WTC11 (cell line): ENCODE results near the gene RNF169. TPM values are rescaled to one million over a fixed set of nuclear protein-coding genes. Genes with fewer than 3 reads are reported as not detected.

Experiments
- ATAC-seq: fragments of 200-7000 bp; cut with Tn5 transposase; 2 replicates; pipeline ENCODE4 v1.10.0; 2021; ENCODE audit warnings: mild to moderate bottlenecking, moderate library complexity
- CTCF ChIA-PET: fragments of 300-600 bp; sonication (Branson Sonifier 250); formaldehyde crosslinking; loops from one replicate; lab custom pipeline; 2021; ENCODE audit warnings: antibody characterized with exemption; lab: Charles Lee
- POLR2A ChIA-PET: fragments of 350-600 bp; sonication (Branson Sonifier 250); formaldehyde crosslinking; loops from one replicate; lab custom pipeline; 2021; ENCODE audit warnings: antibody characterized with exemption; lab: Charles Lee
- DNase-seq: peaks from one replicate; pipeline ENCODE4 v3.0.0; 2021; ENCODE audit warnings: low spot score
- H3K27ac Mint-ChIP-seq: 2 replicates; pipeline ENCODE4 v1.8.0; 2021; ENCODE audit warnings: mixed read lengths
- H3K27me3 Mint-ChIP-seq: 2 replicates; pipeline ENCODE4 v1.8.0; 2021; ENCODE audit warnings: low read depth, mild to moderate bottlenecking, moderate library complexity, mixed read lengths
- H3K36me3 Mint-ChIP-seq: 2 replicates; pipeline ENCODE4 v1.8.0; 2021; ENCODE audit warnings: mixed read lengths
- H3K4me1 Mint-ChIP-seq: 2 replicates; pipeline ENCODE4 v1.8.0; 2022; ENCODE audit warnings: mixed read lengths
- H3K4me3 Mint-ChIP-seq: 2 replicates; pipeline ENCODE4 v1.8.0; 2021; ENCODE audit warnings: mild to moderate bottlenecking, moderate library complexity, mixed read lengths
- H3K9me3 Mint-ChIP-seq: 2 replicates; pipeline ENCODE4 v1.8.0; 2021; ENCODE audit warnings: mixed read lengths
- AR ChIP-seq: fragments of 250-450 bp; sonication (Bioruptor Pico); IDR thresholded peaks from 2 replicates; pipeline ENCODE4 v1.9.0; 2021; ENCODE audit warnings: mild to moderate bottlenecking
- ARID4B ChIP-seq: sonication (generic); formaldehyde crosslinking; IDR thresholded peaks from 2 replicates; pipeline ENCODE4 v1.8.0; 2023; ENCODE audit warnings: missing genetic modification reagents, mild to moderate bottlenecking, borderline replicate concordance
- ATF2 ChIP-seq: sonication (generic); formaldehyde crosslinking; IDR thresholded peaks from 2 replicates; pipeline ENCODE4 v1.8.1; 2022; ENCODE audit warnings: low read depth, missing genetic modification reagents, borderline replicate concordance
- ATF6 ChIP-seq: sonication (generic); formaldehyde crosslinking; IDR thresholded peaks from 2 replicates; pipeline ENCODE4 v1.8.1; 2023; ENCODE audit warnings: mild to moderate bottlenecking, missing genetic modification reagents
- E2F5 ChIP-seq: sonication (generic); formaldehyde crosslinking; IDR thresholded peaks from 2 replicates; pipeline ENCODE4 v1.8.1; 2022; ENCODE audit warnings: mild to moderate bottlenecking, moderate library complexity, missing genetic modification reagents
- EMX1 ChIP-seq: fragments of 250-450 bp; sonication (Bioruptor Pico); IDR thresholded peaks from 2 replicates; pipeline ENCODE4 v1.8.0; 2021; ENCODE audit warnings: mild to moderate bottlenecking
- GABPB1 ChIP-seq: sonication (generic); formaldehyde crosslinking; IDR thresholded peaks from 2 replicates; pipeline ENCODE4 v1.8.1; 2023; ENCODE audit warnings: mild to moderate bottlenecking, missing genetic modification reagents
- JUN ChIP-seq: sonication (generic); formaldehyde crosslinking; IDR thresholded peaks from 2 replicates; pipeline ENCODE4 v1.8.0; 2023; ENCODE audit warnings: mild to moderate bottlenecking, missing genetic modification reagents
- PREB ChIP-seq: sonication (generic); formaldehyde crosslinking; IDR thresholded peaks from 2 replicates; pipeline ENCODE4 v1.8.1; 2022; ENCODE audit warnings: mild to moderate bottlenecking, missing genetic modification reagents, moderate library complexity, borderline replicate concordance
- RELA ChIP-seq: sonication (generic); formaldehyde crosslinking; IDR thresholded peaks from 2 replicates; pipeline ENCODE4 v1.8.1; 2022; ENCODE audit warnings: missing genetic modification reagents, mild to moderate bottlenecking, borderline replicate concordance
- SMAD4 ChIP-seq: sonication (generic); formaldehyde crosslinking; IDR thresholded peaks from 2 replicates; pipeline ENCODE4 v1.8.0; 2022; ENCODE audit warnings: mild to moderate bottlenecking, missing genetic modification reagents
- USF2 ChIP-seq: sonication (generic); formaldehyde crosslinking; IDR thresholded peaks from 2 replicates; pipeline ENCODE4 v1.8.1; 2023; ENCODE audit warnings: mild to moderate bottlenecking, missing genetic modification reagents, moderate library complexity
- total RNA-seq: library from RNA; stranded (reverse); gene quantifications from 3 replicates; pipeline ENCODE4 v1.2.3, GENCODE V29; 2021

The RNF169 gene
- total RNA-seq, 1 experiment from 2014 or later = 13.6 TPM

GRCh38 chr11:74742070-74742469 lies 6.6 kb upstream of the RNF169 start:
- H3K36me3 Mint-ChIP-seq = peaks cover 15% of the 10 kb centered on the region
- ChIA-PET CTCF (interaction anchor here (0.7 kb wide), 1 partner anchor 41 kb away, joined by 3 read pairs; no protein-coding TSS in a partner anchor), POLR2A (interaction anchor here (0.7 kb wide), 1 partner anchor 28 kb away, joined by 5 read pairs; no protein-coding TSS in a partner anchor)
- ATAC-seq = no peak
- no peak for DNase-seq
- H3K27me3 Mint-ChIP-seq = peaks cover 12% of the 10 kb centered on the region
- peaks cover 2% of the 10 kb centered on the region; the same call in 1 of the 2 replicates for H3K4me1 Mint-ChIP-seq
- H3K9me3 Mint-ChIP-seq = peaks cover 20% of the 10 kb centered on the region
- H3K4me3 Mint-ChIP-seq = no peak overlapping the region
- no peak for TF ChIP-seq ATF2 (CRISPR knock-in tag)
- TF ChIP-seq SMAD4 (CRISPR knock-in tag) = no peak
- TF ChIP-seq PREB (CRISPR knock-in tag) = no peak
- TF ChIP-seq AR (CRISPR knock-in tag) = no peak
- no peak for TF ChIP-seq EMX1 (CRISPR knock-in tag)
- no peak for TF ChIP-seq GABPB1
- no peak for TF ChIP-seq JUN (CRISPR knock-in tag)
- no peak for TF ChIP-seq ATF6
- TF ChIP-seq ARID4B = no peak
- no peak for TF ChIP-seq RELA
- no peak for TF ChIP-seq E2F5 (CRISPR knock-in tag)
- no peak for TF ChIP-seq USF2
- H3K27ac Mint-ChIP-seq = no peak overlapping the region
